ENCODE results near the gene NDUFB7. TPM values are rescaled to one million over a fixed set of nuclear protein-coding genes. Genes with fewer than 3 reads are reported as not detected.
A peak's percentile ranks its signal among the peaks of the same experiment; 100 is the strongest.

NDUFB7 gene
- total RNA-seq, 1 experiment from 2014 or later: 192 TPM

DNA sequence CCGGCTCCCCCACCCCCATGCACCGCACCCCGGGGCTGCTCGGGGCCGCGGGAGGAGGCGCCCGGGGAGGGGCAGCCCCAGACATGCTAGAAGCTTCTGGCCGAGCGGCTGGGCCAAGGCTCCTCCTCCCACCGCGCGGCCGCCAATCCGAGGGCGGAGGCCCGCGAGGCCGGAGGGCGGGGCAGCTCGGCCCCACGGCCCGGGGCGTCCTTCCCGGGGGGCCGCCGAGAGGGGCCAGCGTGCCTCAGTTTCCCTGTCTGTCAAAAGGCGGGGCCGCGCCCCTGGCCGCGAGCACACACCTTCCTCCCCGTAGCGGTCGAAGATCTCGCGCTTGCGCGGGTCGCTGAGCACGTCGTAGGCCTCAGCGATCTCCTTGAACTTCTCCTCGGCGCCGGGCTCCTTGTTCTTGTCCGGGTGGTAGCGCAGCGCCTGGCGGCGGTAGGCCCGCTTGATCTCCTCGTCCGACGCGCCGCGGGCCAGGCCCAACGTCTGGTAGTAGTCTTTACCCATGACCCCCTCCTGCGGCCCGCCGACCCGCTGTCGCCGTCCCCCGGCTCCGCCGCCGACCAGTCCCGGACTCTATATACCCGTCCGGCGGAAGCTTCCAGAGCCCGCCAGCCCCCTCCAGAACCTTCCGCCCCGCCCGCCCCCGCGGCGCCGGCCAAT lies 53.9 kb downstream of the NDUFB7 start, which contains the start of gene DNAJB1:
Gene DNAJB1, minus strand, starts transcription at position 558 of the 666 bp plus-strand sequence. Its CDS starts 48 bp downstream, at position 510.
- POLR2A ChIA-PET (ENCODE audit: unreplicated experiment): interaction anchor here (0.5 to 1.7 kb wide), 11 partner anchors 9 to 901 kb away, joined by 3 to 25 read pairs (median 6); partner anchors contain the start of gene ADGRE5
- DNase-seq: peak in 1 of 2 experiments; percentile 80
- Histone ChIP-seq H2AFZ (peak within 1 kb of the TSS; percentile 80), H3K27ac (peak within 1 kb of the TSS; percentile 94), H3K79me2 (ENCODE audit: low read depth) (peaks cover 48% of the 10 kb centered on the region), H3K27me3 (ENCODE audit: insufficient read depth, low read depth) (no peaks in the 10 kb centered on the region), H3K9me2 (ENCODE audit: insufficient read depth) (no peaks in the 10 kb centered on the region), H3F3A (ENCODE audit: insufficient read depth, low read depth) (peaks cover 66% of the 10 kb centered on the region), H3K9me3 (ENCODE audit: insufficient read depth, low read depth) (no peaks in the 10 kb centered on the region), H3K4me3 (peak within 1 kb of the TSS; percentile 99), H4K20me1 (ENCODE audit: insufficient read depth) (peaks cover 34% of the 10 kb centered on the region), H3K4me2 (peak within 1 kb of the TSS; percentile 95), H3K36me3 (ENCODE audit: low read depth) (peaks cover 34% of the 10 kb centered on the region), H3K4me1 (replicated peaks; ENCODE audit: insufficient read depth) (peaks cover 46% of the 10 kb centered on the region)
- intact Hi-C loops (cut with micrococcal nuclease; ENCODE audit: unreplicated experiment): loop anchor here (1.0 to 10.0 kb wide), 3 partner anchors 38 to 383 kb away; partner anchors contain the start of genes ASF1B and PTGER1
- TF ChIP-seq EZH2 (IDR thresholded peaks at IDR 0.05; ENCODE audit: low read depth) (no peak), CTCF (conservative IDR thresholded peaks at IDR 0.05) (no peak)
- BruUV-seq (replicated peaks): no TSS peak
- CTCF ChIA-PET: interaction anchor here (0.7 to 1.7 kb wide), 3 partner anchors 14 to 45 kb away, joined by 3 to 4 read pairs (median 3); no protein-coding TSS in a partner anchor

- Histone ChIP-seq H3K4me3 (peak overlapping the region; percentile 99), H4K20me1 (ENCODE audit: insufficient read depth) (peaks cover 34% of the 10 kb centered on the region), H3K4me1 (replicated peaks; ENCODE audit: insufficient read depth) (peaks cover 46% of the 10 kb centered on the region), H3K79me2 (ENCODE audit: low read depth) (peaks cover 48% of the 10 kb centered on the region), H3K36me3 (ENCODE audit: low read depth) (peaks cover 34% of the 10 kb centered on the region), H3K27me3 (ENCODE audit: insufficient read depth, low read depth) (no peaks in the 10 kb centered on the region), H3K27ac (peak overlapping the region; percentile 94), H2AFZ (no peak overlapping the region), H3K4me2 (peak overlapping the region; percentile 95), H3F3A (ENCODE audit: insufficient read depth, low read depth) (peaks cover 71% of the 10 kb centered on the region), H3K9me3 (ENCODE audit: insufficient read depth, low read depth) (no peaks in the 10 kb centered on the region), H3K9me2 (ENCODE audit: insufficient read depth) (no peaks in the 10 kb centered on the region)
- no TSS peak for BruUV-seq (replicated peaks)
- CTCF ChIA-PET: interaction anchor here (1.7 kb wide), 1 partner anchor 45 kb away, joined by 3 read pairs; no protein-coding TSS in a partner anchor
- DNase-seq: no peak
- intact Hi-C loops (cut with micrococcal nuclease; ENCODE audit: unreplicated experiment): loop anchor here (5.0 to 10.0 kb wide), 2 partner anchors 40 to 383 kb away; partner anchors contain the start of genes ASF1B and PTGER1
- POLR2A ChIA-PET (ENCODE audit: unreplicated experiment): interaction anchor here (0.6 to 0.8 kb wide), 6 partner anchors 10 to 902 kb away, joined by 3 to 9 read pairs (median 4); partner anchors contain the start of gene ZNF333
- TF ChIP-seq CTCF (conservative IDR thresholded peaks at IDR 0.05): no peak
- TF ChIP-seq EZH2 (IDR thresholded peaks at IDR 0.05; ENCODE audit: low read depth): no peak
Observed at GRCh38 chr19:14517446-14517839, 54.4 kb downstream of the NDUFB7 start.

GRCh38 chr19:14516746-14517438 lies 55.0 kb downstream of the NDUFB7 start:
- intact Hi-C loops (cut with micrococcal nuclease; ENCODE audit: unreplicated experiment): loop anchor here (1.0 to 10.0 kb wide), 3 partner anchors 21 to 382 kb away; partner anchors contain the start of genes ASF1B, GIPC1 and PTGER1
- Histone ChIP-seq H3K4me2 (peak overlapping the region; percentile 95), H3K4me3 (peak overlapping the region; percentile 99), H3K36me3 (ENCODE audit: low read depth) (peaks cover 34% of the 10 kb centered on the region), H3K4me1 (replicated peaks; ENCODE audit: insufficient read depth) (peaks cover 50% of the 10 kb centered on the region), H3K27ac (peak overlapping the region; percentile 94), H3K9me2 (ENCODE audit: insufficient read depth) (no peaks in the 10 kb centered on the region), H3K79me2 (ENCODE audit: low read depth) (peaks cover 48% of the 10 kb centered on the region), H3F3A (ENCODE audit: insufficient read depth, low read depth) (peaks cover 77% of the 10 kb centered on the region), H3K9me3 (ENCODE audit: insufficient read depth, low read depth) (no peaks in the 10 kb centered on the region), H2AFZ (no peak overlapping the region), H3K27me3 (ENCODE audit: insufficient read depth, low read depth) (no peaks in the 10 kb centered on the region), H4K20me1 (ENCODE audit: insufficient read depth) (peaks cover 34% of the 10 kb centered on the region)
- TF ChIP-seq CTCF (conservative IDR thresholded peaks at IDR 0.05): no peak
- TF ChIP-seq EZH2 (IDR thresholded peaks at IDR 0.05; ENCODE audit: low read depth): no peak
- DNase-seq: no peak
- BruUV-seq (replicated peaks): TSS peak; percentile 41
- CTCF ChIA-PET: interaction anchor here (1.1 to 1.7 kb wide), 2 partner anchors 12 to 44 kb away, joined by 3 to 10 read pairs; no protein-coding TSS in a partner anchor
- POLR2A ChIA-PET (ENCODE audit: unreplicated experiment): interaction anchor here (0.6 kb wide), 4 partner anchors 10 to 902 kb away, joined by 3 to 9 read pairs (median 4); partner anchors contain the start of gene ZNF333
